GM21786 (cell line): ENCODE results near the gene ZNF182.
"Not testable (repeated sequence)": the region's sequence is repeated elsewhere in the genome, so short reads cannot be mapped to it uniquely, and the experiment has no call there.

Experiments
- ATAC-seq: cut with Tn5 transposase; IDR thresholded peaks from one replicate; pipeline ENCODE4 v1.9.1; 2021; ENCODE audit not compliant: unreplicated experiment

ZNF182 gene

DNA sequence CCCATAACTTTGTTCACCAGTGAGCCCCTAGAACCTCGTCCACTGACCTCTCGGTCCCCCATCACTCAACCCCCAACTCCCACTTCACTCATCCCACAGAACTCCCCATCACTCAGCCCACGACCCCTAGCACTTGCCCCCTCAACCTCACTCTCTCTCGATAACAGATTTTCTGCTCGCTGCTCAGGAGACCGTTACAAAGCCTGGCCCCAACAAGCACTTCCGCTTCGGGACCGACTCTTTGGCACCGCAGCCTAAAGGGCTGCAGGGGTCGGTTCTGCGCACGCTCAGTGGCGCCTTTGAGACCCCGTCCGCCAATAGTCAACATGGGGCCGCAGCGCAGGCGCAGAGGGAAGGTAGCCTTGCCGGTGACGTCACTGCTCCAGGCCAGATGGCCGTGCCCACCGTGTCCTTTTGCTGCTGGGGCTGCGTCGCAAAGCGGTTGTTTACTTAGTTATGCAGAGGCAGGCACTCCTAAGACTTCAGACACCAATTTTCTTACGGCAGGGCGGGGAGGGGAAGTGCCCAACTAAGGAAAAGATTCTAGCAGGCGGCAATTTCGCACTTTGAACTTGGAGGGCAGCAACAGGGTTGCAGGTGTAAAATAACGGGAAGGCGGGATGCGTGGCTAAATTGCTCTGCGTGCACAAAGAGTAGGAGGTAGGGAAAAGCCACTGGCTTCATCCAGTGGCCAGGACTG is at the start of gene ZNF182:
Gene ZNF182 (minus strand): TSS at position 232 of the 700 bp plus-strand sequence. CDS start 1,380 bp downstream, outside the sequence.
- ATAC-seq, result peak; percentile 95

DNA sequence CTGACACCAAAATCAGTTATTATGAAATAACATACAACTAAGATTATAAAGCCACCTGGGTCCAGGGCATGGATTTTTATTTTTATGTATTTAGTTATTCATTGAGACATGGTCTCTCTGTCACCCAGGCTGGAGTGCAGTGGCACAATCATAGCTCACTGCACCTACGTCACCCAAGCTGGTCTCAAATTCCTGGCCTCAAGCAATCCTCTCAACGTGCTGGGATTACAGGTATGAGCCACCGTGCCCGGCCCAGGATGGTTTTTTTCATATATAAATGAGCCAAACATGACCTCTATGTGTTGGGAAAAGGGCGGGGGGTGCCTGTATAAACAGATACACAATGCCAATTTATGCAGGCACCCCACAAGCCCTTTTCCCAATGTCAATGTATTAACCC is 43.1 kb upstream of the ZNF182 start:
- ATAC-seq, result no peak

DNA sequence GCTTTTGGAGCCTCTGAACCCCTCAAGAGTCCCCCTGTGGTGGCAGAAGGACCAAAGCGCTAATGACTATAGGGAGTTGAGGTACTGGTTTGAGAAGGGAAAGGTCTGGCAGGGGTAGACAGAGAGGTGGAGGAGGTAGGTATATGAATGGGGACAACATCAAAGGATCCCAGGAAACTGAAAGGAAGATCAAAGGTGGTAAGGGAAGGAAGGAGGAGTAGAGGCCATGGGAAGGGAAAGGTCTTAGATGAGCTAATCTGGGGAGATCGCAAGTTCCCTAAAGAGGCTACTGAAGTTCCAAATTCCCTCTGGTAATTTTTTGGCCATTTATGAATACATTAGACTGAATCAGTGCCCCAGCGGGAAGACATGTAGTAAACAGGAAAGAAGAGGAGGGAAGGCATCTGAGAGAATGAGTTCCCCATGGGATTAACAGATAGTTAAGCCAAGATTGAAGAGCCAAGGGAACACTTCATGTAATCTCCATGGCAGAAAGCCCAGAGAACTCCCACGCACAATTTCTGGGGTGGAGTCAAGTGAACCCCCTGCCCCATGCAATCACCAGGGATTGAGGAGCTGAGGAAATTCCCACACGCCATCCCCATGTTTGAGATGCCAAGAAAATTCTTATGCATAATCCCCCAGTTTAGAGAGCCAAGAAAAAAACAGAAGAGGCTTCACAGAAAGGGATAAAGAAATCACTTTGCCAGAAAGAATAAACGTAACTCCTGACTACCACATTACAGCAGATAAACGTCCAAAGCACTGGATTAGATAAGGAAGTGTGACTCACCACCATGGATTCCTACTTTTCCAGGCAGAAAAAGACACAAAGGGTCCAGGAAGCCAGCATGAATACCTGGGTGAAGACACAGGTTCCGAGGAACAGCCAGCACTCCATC is 41.9 kb upstream of the ZNF182 start:
- no peak for ATAC-seq

DNA sequence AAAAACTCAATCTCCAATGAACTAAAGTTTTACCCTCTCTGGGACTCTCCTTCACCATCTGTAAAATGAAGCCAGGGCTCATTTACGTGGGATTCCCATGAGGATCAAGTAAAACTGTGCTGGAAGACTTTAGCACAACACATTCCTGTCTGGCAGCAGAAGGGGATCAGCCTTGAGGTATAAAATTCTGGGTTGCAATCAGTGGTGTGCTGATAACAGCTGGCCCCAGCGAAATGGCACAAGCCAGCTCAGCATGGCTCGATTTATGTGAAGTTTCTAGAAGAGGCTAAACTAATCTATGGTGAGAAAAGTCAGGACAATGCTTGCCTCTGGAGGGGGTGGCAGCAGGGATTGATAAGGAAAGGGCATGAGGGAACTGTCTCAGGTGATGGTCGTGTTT is 39.3 kb upstream of the ZNF182 start:
- no peak for ATAC-seq

DNA sequence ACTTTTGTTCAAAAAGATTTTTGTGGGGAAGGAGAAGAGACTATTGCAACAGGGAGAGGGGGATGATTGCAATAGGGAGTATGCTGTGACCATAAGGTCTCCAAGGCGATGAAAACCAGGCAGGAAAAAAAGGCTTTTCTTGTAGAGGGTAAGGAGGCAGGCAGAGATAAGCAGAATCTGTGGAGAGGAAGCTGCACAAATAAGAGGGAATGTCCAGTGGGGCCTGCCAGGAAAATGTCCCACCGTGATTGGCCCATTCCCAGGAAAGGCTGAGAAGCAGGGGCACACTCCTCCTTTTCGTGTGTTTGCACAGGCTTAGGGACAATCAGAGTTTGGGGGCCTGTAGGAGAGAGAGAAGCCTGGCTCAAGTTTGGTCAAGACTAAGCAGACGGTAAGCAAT is 32.1 kb upstream of the ZNF182 start:
- no peak for ATAC-seq

DNA sequence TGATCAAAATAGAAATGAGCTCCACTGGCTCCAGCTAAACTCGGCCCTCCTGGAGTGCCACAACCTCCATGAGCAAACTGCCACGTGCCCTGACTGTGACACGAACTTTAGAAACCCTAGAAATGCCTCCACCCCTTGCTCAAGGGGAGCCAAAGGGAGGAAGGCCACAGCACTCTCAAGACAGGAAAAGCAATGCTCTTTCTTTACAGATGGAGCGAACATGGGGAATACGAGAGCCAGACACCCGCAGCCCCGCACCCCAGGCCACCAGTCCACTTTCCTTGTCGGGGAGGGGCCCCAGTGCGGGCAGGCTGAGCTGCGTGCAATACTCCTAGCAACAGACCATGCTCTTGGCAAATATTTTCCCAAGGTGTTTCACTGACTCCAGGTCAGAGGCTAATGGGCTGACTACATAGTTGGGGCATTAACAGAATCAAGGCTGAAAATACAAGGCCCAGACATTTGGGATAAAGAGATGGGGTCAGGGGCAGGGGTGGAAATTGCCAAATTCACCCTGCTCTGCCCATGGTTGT is 26.9 kb upstream of the ZNF182 start:
- not testable (repeated sequence) for ATAC-seq

DNA sequence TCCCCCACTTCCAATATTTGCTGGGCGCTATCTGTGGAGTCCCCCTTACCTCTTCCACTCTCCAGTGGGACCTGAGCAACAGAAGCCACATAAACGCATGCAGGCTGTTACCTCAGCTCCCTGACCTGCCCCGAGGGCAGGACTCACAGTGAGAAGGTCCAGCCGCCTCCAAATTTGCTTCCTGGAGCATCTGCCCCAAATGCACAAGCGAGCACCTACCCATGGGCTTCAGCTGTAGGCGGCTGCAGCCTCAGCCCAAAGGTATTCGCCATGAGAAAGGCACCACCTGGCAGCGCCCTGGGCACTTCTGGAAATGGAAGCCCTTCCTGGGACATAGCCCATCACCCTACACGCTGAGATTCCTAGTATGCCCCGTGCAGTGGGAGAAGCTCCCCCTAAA is 26.4 kb upstream of the ZNF182 start:
- no peak for ATAC-seq

DNA sequence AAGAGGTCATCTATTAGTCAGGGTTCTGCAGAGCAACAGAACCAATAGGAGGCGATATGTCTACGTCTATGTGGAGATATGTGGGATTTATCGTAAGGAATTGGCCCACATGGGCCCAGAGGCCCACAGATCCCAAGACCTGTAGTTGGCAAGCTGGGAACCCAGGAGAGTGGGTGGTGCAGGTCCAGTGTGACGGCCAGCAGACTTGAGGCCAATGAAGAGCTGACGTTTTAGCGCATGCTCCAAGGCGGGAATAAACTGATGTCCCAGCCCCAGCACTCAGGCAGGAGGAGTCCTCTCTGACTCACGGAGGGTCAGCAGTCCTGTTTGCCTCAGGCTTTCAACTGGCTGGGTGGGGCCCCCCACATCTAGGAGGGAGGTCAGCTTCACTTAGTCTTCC is 24.3 kb upstream of the ZNF182 start:
- ATAC-seq, result no peak

DNA sequence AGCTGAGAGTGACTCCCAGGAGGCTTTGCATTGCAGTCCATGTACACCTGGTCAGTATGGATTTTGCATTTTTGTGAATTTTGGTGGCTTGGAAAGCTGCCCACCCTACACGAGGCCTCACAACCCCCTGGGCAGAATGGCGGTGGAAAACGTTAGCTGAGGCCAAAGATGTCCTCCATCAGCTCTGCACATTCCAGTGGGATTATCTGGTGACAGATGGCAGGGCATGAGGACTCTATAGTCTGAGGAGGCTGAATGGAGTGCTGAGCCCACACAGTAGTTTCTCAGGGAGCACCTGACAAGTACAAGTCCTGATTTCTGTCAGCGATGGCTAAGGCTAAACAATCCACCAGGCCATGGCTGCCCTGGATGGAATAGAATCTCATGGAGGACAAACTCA is 23.8 kb upstream of the ZNF182 start:
- ATAC-seq, result not testable (repeated sequence)

DNA sequence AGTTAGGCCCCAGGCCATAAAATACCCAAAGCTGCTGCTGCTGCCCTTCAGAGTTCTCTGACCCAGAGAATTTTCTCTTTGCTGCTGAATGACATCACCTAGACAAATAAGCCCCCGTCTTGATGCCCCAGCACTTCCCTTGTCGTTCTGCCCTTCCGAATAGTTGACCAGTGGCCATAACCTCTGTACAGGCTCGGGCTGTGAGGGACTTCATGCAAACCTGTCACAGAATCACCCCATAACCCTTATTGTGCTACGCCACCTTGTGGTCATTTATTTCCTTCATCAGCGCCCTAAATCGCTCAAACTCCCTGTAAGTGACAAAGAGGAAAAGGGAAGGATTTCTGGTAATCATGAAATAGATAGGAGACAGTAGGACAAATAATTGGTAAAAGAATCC is 21.8 kb upstream of the ZNF182 start:
- no peak for ATAC-seq

DNA sequence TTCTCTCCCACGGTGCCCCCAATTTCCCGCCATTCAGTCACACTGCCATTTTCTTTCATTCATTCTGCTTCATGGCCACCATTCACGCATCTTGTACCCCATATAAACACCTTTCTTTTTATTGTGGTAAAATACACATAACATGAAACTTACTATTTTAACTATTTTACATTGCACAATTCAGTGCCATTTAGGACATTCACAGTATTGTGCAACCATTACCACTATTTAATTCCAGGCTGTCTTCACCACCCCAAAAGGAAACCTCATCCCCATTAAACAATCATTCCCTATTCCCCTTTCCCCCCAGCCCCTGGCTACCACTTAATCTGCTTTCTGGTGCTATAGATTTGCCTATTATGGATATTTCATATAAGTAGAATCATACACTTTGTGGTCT is 18.9 kb upstream of the ZNF182 start:
- ATAC-seq, result no peak

DNA sequence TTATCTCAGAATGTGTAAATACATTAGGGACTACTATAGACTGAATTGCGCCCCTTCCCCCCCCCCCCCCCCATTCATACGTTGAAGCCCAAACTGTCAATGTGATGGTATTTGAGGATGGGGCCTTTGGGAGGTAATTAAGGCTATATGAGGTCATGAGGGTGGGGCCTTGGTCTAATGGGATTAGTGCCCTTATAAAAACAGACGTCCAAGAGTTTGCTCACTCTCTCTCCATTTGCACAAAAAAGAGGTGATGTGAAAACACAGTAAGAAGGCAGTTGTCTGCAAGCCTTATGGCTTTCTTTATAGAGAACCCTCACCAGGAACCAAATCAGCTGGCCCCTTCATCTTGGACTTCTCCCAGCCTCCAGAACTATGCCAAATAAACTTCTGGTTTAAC is 18.3 kb upstream of the ZNF182 start:
- no peak for ATAC-seq

DNA sequence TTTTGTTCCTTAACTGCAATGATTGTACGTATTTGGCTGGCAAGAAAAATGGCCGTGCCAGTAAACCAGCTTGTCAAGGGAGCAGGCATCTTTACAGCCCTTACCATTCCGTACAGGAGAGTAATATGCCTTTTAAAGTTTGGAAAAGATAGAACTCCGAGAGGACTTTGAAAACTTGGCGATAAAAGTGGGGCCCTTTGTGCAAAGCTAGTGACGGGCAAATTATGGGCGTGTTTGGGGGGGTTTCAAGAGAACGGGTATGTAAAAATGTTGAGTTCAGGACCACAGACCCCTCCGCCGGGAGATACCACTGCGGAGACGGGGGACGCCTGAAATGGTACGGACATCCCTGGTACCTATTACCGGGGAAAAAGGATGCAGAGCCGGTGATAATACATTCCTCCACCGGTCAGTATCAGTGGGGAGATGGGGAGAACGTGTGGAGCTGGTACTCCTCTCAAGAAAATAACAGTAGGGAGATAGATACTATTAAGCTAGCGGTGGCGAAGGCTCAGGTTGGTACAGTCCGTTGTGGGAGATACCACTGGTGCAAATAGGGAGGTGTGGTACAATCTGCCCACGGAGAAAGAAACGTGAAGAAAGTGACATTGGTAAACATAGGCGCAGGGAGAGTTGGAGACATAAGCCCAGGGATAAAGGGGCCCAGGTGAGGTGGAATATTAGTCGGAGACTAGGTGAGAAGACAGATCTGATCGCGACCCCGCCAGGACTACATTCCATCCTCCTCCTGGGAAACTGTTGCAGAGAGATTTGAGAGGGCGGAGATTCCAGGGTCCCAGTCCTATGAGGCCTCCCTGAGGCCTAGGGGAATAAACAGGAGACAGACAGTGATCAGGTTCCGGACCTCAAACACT is 17.5 kb upstream of the ZNF182 start:
- ATAC-seq, result peak; percentile 54

DNA sequence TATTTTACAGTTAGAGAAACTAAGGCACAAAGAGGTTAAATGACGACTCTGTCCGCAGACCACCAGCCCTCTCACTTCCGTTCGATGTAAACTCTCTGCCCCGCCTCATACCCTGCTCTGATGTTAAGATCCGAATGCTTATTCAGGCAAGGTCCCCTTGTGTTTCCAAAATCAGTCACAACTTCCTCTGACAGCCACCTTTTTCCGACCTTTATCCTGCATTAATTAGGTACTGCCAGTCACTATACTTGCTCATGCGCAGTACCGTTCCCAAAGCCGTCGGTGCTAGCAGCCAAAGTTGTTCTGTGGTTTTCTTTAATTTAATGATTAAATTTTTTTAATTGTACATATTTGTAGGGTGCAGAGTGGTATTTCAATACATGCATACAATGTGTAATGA is 16.7 kb upstream of the ZNF182 start:
- not testable (repeated sequence) for ATAC-seq

DNA sequence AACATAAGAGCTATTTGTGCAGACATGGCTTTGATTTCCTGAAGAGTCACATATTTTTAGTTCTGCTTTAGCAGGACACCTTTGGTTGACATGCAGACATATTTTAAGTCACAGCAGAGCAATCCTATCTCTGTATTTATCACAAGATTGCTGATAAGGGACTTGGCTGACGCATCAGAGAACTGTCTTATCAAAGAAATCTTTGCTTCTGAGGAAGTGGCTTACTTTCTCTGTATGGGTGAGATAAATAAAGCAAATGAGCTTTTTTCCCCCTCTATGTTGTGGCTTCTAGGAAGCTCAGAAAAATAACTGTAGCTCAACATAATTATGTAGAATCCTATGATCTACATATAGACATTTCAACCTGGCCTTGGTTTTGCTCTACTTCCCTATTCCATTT is 16.1 kb upstream of the ZNF182 start:
- ATAC-seq, result not testable (repeated sequence)

DNA sequence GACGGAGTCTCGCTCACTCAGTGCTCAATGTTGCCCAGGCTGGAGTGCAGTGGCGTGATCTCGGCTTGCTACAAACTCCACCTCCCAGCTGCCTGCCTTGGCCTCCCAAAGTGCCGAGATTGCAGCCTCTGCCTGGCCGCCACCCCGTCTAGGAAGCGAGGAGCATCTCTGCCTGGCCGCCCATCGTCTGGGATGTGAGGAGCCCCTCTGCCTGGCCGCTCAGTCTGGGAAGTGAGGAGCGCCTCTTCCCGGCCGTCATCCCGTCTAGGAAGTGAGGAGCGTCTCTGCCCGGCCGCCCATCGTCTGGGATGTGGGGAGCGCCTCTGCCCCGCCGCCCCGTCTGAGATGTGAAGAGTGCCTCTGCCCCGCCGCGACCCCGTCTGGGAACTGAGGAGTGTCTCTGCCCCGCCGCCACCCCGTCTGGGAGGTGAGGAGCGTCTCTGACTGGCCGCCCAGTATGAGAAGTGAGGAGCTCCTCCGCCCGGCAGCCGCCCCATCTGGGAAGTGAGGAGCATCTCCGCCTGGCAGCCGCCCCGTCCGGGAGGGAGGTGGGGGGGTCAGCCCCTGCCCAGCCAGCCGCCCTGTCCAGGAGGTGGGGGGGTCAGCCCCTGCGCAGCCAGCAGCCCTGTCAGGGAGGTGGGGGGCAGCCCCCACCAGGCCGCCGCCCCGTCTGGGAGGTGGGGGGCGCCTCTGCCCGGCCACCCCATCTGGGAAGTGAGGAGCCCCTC is 13.0 kb upstream of the ZNF182 start:
- ATAC-seq, result not testable (repeated sequence)

DNA sequence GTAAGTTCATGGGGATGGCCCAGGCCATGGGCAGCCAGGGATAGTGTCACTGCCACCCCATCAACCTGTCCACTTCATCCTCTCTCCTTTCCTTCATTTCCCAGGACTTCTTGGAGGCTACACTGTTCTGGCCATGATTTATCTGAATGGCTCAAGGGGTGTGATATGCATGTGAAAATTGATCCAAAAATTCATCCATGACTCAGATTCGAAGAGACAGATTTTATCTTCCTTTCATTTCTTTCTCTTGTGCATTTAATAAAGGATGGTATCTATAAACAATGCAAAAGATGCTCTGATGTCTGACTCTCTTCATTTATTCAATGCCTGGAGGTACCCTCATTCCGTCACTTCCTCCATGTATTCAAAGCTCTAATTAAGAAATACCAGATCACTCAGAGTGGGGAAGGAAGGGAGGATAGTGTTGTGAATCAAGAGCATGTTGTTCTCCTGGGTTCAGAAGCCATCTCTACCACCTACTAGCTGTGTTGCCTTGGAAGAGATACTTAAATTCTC is 5.7 kb upstream of the ZNF182 start:
- not testable (repeated sequence) for ATAC-seq

DNA sequence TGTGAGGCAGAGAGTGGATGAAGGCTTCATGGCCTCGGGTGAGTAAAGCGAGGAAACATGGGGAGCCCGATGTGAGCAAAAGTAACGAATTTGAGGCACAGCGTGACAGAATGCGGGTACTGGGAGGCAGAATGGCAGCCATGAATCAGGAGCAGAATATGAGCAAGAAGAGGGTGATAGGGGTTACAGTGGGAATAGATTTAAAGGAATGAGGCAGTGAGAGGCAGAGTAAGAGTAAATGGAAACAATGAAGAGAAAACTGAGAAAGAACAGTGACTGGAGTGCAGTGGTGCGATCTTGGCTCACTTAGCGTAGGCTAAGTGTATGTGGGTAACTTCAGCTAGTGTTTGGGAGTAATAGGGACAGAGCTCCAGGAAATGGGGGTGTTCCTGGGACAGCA is 2.9 kb upstream of the ZNF182 start, which contains the start of gene SPACA5:
Gene SPACA5 (plus strand): TSS at position 301 of the 400 bp plus-strand sequence. CDS start 815 bp downstream, outside the sequence.
- ATAC-seq, result not testable (repeated sequence)

DNA sequence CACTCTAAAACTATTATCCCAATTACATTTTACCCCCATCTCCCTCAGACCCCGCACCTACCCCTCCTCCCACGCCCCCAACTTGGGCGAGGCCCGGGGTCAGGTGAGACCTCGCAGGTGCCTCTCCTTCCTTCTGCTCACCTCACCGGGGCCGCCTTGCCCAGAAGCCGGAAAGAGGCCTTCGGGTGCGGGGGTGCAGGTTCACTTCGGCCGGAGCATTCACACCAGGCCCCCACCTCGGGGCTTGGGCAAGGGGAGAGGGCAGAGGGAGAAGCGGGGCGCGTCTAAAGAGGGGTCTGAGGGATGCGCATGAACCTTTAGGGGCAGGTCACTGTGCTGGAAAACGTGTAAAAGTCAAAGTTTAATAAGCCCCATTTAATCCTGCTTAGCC is 427 bp downstream of the ZNF182 start:
- ATAC-seq, result peak; percentile 8

DNA sequence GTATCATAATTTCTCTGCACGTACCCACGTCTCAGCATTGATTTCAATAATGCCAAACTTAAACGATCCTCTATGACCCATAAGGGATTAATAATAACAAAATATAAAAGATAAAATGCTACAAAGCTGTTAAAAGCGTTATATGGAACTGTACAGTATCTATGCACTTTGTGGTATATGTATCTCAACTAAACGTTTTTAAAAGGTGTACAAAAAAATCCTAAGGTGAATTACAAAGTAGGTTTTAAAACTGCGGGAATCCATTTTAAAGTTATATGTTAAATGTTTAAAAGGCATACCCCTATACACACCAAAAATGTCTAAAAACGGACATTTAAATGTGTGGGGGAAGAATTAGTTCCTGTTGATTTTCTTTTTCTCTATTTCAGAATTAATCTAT is 860 bp downstream of the ZNF182 start:
- no peak for ATAC-seq
